Measurements from ENCODE around the gene HTD2.
A peak's percentile ranks its signal among the peaks of the same experiment; 100 is the strongest.
"Not testable (repeated sequence)": the region's sequence is repeated elsewhere in the genome, so short reads cannot be mapped to it uniquely, and the experiment has no call there.

HTD2 gene

GRCh38 chr3:58333206-58334012, 27.1 kb downstream of the HTD2 start:
- DNase-seq: peak; percentile 11

- DNase-seq: no peak
Measured at GRCh38 chr3:58334013-58334321, 27.6 kb downstream of the HTD2 start.

GRCh38 chr3:58334506-58334884, 28.2 kb downstream of the HTD2 start:
- DNase-seq: no peak

GRCh38 chr3:58335652-58335947, 29.3 kb downstream of the HTD2 start:
- DNase-seq: no peak

GRCh38 chr3:58336135-58336882, 30.0 kb downstream of the HTD2 start:
- DNase-seq: no peak

GRCh38 chr3:58337190-58337589, 30.9 kb downstream of the HTD2 start:
- DNase-seq: no peak

- DNase-seq: not testable (repeated sequence)
Measured at GRCh38 chr3:58339146-58339545, 32.8 kb downstream of the HTD2 start.

GRCh38 chr3:58340594-58341244, 34.4 kb downstream of the HTD2 start:
- DNase-seq: no peak

GRCh38 chr3:58341376-58341775, 35.1 kb downstream of the HTD2 start:
- no peak for DNase-seq

GRCh38 chr3:58342676-58343075, 36.4 kb downstream of the HTD2 start:
- no peak for DNase-seq

- DNase-seq: no peak
Measured at GRCh38 chr3:58345457-58345856, 39.1 kb downstream of the HTD2 start.

- no peak for DNase-seq
Measured at GRCh38 chr3:58346368-58346767, 40.0 kb downstream of the HTD2 start.

GRCh38 chr3:58347984-58348383, 41.7 kb downstream of the HTD2 start:
- no peak for DNase-seq

GRCh38 chr3:58349792-58350626, 43.7 kb downstream of the HTD2 start:
- no peak for DNase-seq

- DNase-seq: no peak
Measured at GRCh38 chr3:58350627-58351013, 44.3 kb downstream of the HTD2 start.

GRCh38 chr3:58351920-58352319, 45.6 kb downstream of the HTD2 start:
- DNase-seq: no peak

GRCh38 chr3:58352626-58353025, 46.3 kb downstream of the HTD2 start:
- no peak for DNase-seq

- no peak for DNase-seq
Measured at GRCh38 chr3:58353722-58354553, 47.6 kb downstream of the HTD2 start.

GRCh38 chr3:58355179-58355578, 48.9 kb downstream of the HTD2 start:
- no peak for DNase-seq

GRCh38 chr3:58356054-58356453, 49.7 kb downstream of the HTD2 start:
- no peak for DNase-seq

GRCh38 chr3:58357402-58357801, 51.1 kb downstream of the HTD2 start:
- no peak for DNase-seq

GRCh38 chr3:58358092-58358491, 51.8 kb downstream of the HTD2 start:
- no peak for DNase-seq

Data from activated effector memory CD4-positive, alpha-beta T cell treated with Interleukin-2 at 50 U/mL for 16 hours (primary cell).